ENCODE results near the gene NDUFAF3. TPM values are rescaled to one million over a fixed set of nuclear protein-coding genes. Genes with fewer than 3 reads are reported as not detected.

NDUFAF3 gene
- total RNA-seq, 4 donors from 2014 or later = 90.9 to 142 (median 116) TPM

GRCh38 chr3:48982686-48983085, 39.2 kb upstream of the NDUFAF3 start:
- H3K9me3 ChIP-seq = no peaks in the 10 kb centered on the region
- H3K36me3 ChIP-seq = peaks cover 58 to 94% (median 90%) of the 10 kb centered on the region in 4 donors
- peaks cover 0 to 2% (median under 1%) of the 10 kb centered on the region in 4 donors for H3K4me1 ChIP-seq
- H3K4me3 ChIP-seq = no peak overlapping the region
- intact Hi-C loops (cut with DNase I) = no loop called here
- H3K27ac ChIP-seq (replicated peaks in 1 of 4) = no peak overlapping the region
- TF ChIP-seq POLR2AphosphoS5 (IDR thresholded peaks at IDR 0.05) (no peak), POLR2A (IDR thresholded peaks at IDR 0.05; ENCODE audit: low read depth) (no peak), CTCF (IDR thresholded peaks at IDR 0.05) (no peak), EP300 (IDR thresholded peaks at IDR 0.05) (no peak)
- H3K27me3 ChIP-seq = no peaks in the 10 kb centered on the region
- WGBS = 71% methylated on average over 4 of the region's 5 CpGs
- DNase-seq (ENCODE audit: extremely low spot score) = no peak

- Histone ChIP-seq H3K4me1 (peaks cover 2 to 4% (median 3%) of the 10 kb centered on the region in 4 donors), H3K4me3 (no peak overlapping the region), H3K27ac (replicated peaks in 1 of 4) (no peak overlapping the region), H3K36me3 (peaks cover 54 to 90% (median 86%) of the 10 kb centered on the region in 4 donors), H3K9me3 (no peaks in the 10 kb centered on the region), H3K27me3 (no peaks in the 10 kb centered on the region)
- DNase-seq (ENCODE audit: extremely low spot score) = no peak
- intact Hi-C loops (cut with DNase I) = no loop called here
- TF ChIP-seq POLR2AphosphoS5 (IDR thresholded peaks at IDR 0.05) (no peak), EP300 (IDR thresholded peaks at IDR 0.05) (no peak), CTCF (IDR thresholded peaks at IDR 0.05) (no peak), POLR2A (IDR thresholded peaks at IDR 0.05; ENCODE audit: low read depth) (no peak)
- WGBS = 87% methylated on average over 4 of the region's 4 CpGs
Observed at GRCh38 chr3:48983096-48983495, 38.8 kb upstream of the NDUFAF3 start.

- Histone ChIP-seq H3K9me3 (no peaks in the 10 kb centered on the region), H3K27me3 (no peaks in the 10 kb centered on the region), H3K36me3 (peaks cover 45 to 74% (median 71%) of the 10 kb centered on the region in 4 donors), H3K27ac (replicated peaks in 1 of 4) (no peak overlapping the region), H3K4me1 (peaks cover 14 to 19% (median 18%) of the 10 kb centered on the region in 4 donors), H3K4me3 (no peak overlapping the region)
- intact Hi-C loops (cut with DNase I) = no loop called here
- DNase-seq (ENCODE audit: extremely low spot score) = no peak
- TF ChIP-seq POLR2A (IDR thresholded peaks at IDR 0.05; ENCODE audit: low read depth) (no peak), POLR2AphosphoS5 (IDR thresholded peaks at IDR 0.05) (no peak), CTCF (IDR thresholded peaks at IDR 0.05) (no peak), EP300 (IDR thresholded peaks at IDR 0.05) (no peak)
Observed at GRCh38 chr3:48984663-48985062, 37.3 kb upstream of the NDUFAF3 start.

GRCh38 chr3:48985831-48986376, 36.0 kb upstream of the NDUFAF3 start:
- Histone ChIP-seq H3K36me3 (peaks cover 33 to 62% (median 58%) of the 10 kb centered on the region in 4 donors), H3K27ac (replicated peaks in 1 of 4) (no peak overlapping the region), H3K4me3 (no peak overlapping the region), H3K27me3 (no peaks in the 10 kb centered on the region), H3K4me1 (peaks cover 17 to 27% (median 23%) of the 10 kb centered on the region in 4 donors), H3K9me3 (no peaks in the 10 kb centered on the region)
- 80% methylated on average over 6 of the region's 7 CpGs for WGBS
- intact Hi-C loops (cut with DNase I) = no loop called here
- TF ChIP-seq EP300 (IDR thresholded peaks at IDR 0.05) (no peak), POLR2A (IDR thresholded peaks at IDR 0.05; ENCODE audit: low read depth) (no peak), POLR2AphosphoS5 (IDR thresholded peaks at IDR 0.05) (no peak)
- DNase-seq (ENCODE audit: extremely low spot score) = no peak

- no peak for DNase-seq (ENCODE audit: extremely low spot score)
Observed at GRCh38 chr3:48989126-48989795, 32.7 kb upstream of the NDUFAF3 start.

More at GRCh38 chr3:48989126-48989795, 32.7 kb upstream of the NDUFAF3 start:
- Histone ChIP-seq H3K36me3 (peaks cover 0 to 34% (median 30%) of the 10 kb centered on the region in 4 donors), H3K4me3 (peak overlapping the region; percentile 85 to 98 (median 95)), H3K27me3 (no peaks in the 10 kb centered on the region), H3K9me3 (no peaks in the 10 kb centered on the region), H3K4me1 (peaks cover 29 to 44% (median 41%) of the 10 kb centered on the region in 4 donors), H3K27ac (replicated peaks in 1 of 4) (peak overlapping the region; percentile 94 to 97 (median 94))
- WGBS = 5% methylated on average over 9 of the region's 21 CpGs
- TF ChIP-seq EP300 (IDR thresholded peaks at IDR 0.05) (no peak), CTCF (IDR thresholded peaks at IDR 0.05) (no peak), POLR2A (IDR thresholded peaks at IDR 0.05; ENCODE audit: low read depth) (no peak), POLR2AphosphoS5 (IDR thresholded peaks at IDR 0.05) (no peak)
- intact Hi-C loops (cut with DNase I) = no loop called here
